Esophagus squamous epithelium (tissue), 5 donors: ENCODE measurements around the gene DHRS4L2. TPM values are rescaled to one million over a fixed set of nuclear protein-coding genes. Genes with fewer than 3 reads are reported as not detected.
"Not testable (repeated sequence)": the region's sequence is repeated elsewhere in the genome, so short reads cannot be mapped to it uniquely, and the experiment has no call there.

ENCODE experiments used
- DNase-seq: peaks from one replicate; lab custom pipeline; 2025; lab: John Stamatoyannopoulos, UW
- H3K27ac ChIP-seq, 4 donors: fragments of 200-600 bp; sonication (generic); one replicate each; pipeline ENCODE4 v1.5.1; 2016 to 2019; ENCODE audit warnings: mild to moderate bottlenecking in 1 of 4
- H3K27me3 ChIP-seq, 4 donors: fragments of 200-600 bp; sonication (generic); 1 replicate in 3 of 4; 2 replicates in 1 of 4; pipeline versions ENCODE4 v1.5.1 to v1.6.0; 2017 to 2021; ENCODE audit warnings: antibody characterized with exemption in 1 of 4
- H3K36me3 ChIP-seq, 3 donors: fragments of 200-600 bp; sonication (generic); one replicate each; pipeline ENCODE4 v1.5.1; 2016 to 2019
- H3K4me1 ChIP-seq, 3 donors: fragments of 200-600 bp; sonication (generic); one replicate each; pipeline ENCODE4 v1.5.1; 2017 to 2019
- H3K4me3 ChIP-seq, 4 donors: fragments of 200-600 bp; sonication (generic); 1 replicate in 3 of 4; 2 replicates in 1 of 4; pipeline ENCODE4 v1.5.1; 2016 to 2019; ENCODE audit warnings: mild to moderate bottlenecking in 2 of 4, moderate library complexity in 1 of 4
- H3K9me3 ChIP-seq, 3 donors: fragments of 200-600 bp; sonication (generic); one replicate each; pipeline ENCODE4 v1.5.1; 2016 to 2019
- POLR2A ChIP-seq, 4 donors: fragments of 450-650 bp; IDR thresholded peaks; one replicate each; pipeline ENCODE4 v1.6.1; 2017; ENCODE audit warnings: antibody characterized with exemption in 4 of 4, mild to moderate bottlenecking in 4 of 4, moderate library complexity in 3 of 4
- WGBS, 2 donors: methylation state at CpG; one replicate each; pipeline ENCODE4 v1.1.5; 2018; 5-methylcytosine and 5-hydroxymethylcytosine counted together
- intact Hi-C: fragments of 100-400 bp; cut with DNase I; formaldehyde crosslinking; loops from one replicate; pipeline ENCODE4 v1.15.0; 2022
- total RNA-seq, 4 donors: library from RNA; depleted of rRNA; stranded (reverse); fragments of >200 nt; gene quantifications; one replicate each; pipeline ENCODE4 v1.1.0, GENCODE V29; 2016
- TF ChIP-seq, protein P1 (sequence below), 6 experiments: fragments of 450-650 bp in 4 of 6; fragments of 200-600 bp in 2 of 6; sonication (generic) in 2 of 6; IDR thresholded peaks; one replicate each; pipeline ENCODE4 v1.5.1; 2016 to 2019; ENCODE audit warnings: antibody characterized with exemption in 6 of 6, mild to moderate bottlenecking in 4 of 6, moderate library complexity in 4 of 6
- donor health status: DM: yes; HTN: yes; CAD: no.

Gene DHRS4L2
- total RNA-seq, 4 donors from 2014 or later = 9.4 to 35.6 (median 27.2) TPM

GRCh38 chr14:24038686-24039085 lies 50.0 kb downstream of the DHRS4L2 start:
- TF ChIP-seq POLR2A (IDR thresholded peaks at IDR 0.05) = no peak
- TF ChIP-seq, protein P1, sequence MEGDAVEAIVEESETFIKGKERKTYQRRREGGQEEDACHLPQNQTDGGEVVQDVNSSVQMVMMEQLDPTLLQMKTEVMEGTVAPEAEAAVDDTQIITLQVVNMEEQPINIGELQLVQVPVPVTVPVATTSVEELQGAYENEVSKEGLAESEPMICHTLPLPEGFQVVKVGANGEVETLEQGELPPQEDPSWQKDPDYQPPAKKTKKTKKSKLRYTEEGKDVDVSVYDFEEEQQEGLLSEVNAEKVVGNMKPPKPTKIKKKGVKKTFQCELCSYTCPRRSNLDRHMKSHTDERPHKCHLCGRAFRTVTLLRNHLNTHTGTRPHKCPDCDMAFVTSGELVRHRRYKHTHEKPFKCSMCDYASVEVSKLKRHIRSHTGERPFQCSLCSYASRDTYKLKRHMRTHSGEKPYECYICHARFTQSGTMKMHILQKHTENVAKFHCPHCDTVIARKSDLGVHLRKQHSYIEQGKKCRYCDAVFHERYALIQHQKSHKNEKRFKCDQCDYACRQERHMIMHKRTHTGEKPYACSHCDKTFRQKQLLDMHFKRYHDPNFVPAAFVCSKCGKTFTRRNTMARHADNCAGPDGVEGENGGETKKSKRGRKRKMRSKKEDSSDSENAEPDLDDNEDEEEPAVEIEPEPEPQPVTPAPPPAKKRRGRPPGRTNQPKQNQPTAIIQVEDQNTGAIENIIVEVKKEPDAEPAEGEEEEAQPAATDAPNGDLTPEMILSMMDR (IDR thresholded peaks at IDR 0.05) = no peak
- no peak overlapping the region for H3K27ac ChIP-seq
- H3K27me3 ChIP-seq = no peaks in the 10 kb centered on the region
- intact Hi-C loops = no loop called here
- H3K9me3 ChIP-seq = no peaks in the 10 kb centered on the region
- H3K4me3 ChIP-seq = no peak overlapping the region
- peaks cover 0 to 47% (median 12%) of the 10 kb centered on the region in 3 donors for H3K4me1 ChIP-seq
- H3K36me3 ChIP-seq = no peaks in the 10 kb centered on the region
- no peak for DNase-seq
- WGBS, 2 donors = 70 to 77% methylated on average over 2 of the region's 2 CpGs

DNA sequence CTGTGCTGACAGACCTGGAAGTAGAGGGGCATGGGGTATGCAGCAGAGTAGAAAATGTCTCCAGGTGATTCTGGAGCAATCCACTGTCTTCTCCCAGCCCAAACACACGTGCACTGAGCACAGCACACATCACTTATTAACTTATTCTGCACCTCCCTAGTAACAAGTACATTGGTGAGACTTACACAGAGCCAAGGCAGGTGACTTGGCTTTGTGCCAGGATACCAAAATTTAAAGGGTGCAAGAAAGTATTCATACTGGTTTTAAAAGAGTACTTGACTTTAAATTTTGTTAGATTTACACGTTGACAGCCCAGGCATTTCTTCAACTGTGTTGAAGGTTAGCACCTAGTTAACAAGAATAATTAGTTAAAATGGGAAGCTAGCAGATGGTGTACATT lies 52.0 kb downstream of the DHRS4L2 start:
- intact Hi-C loops = no loop called here
- no peak overlapping the region for H3K4me3 ChIP-seq
- no peak for DNase-seq
- 30 to 33% methylated on average over 2 of the region's 2 CpGs for WGBS, 2 donors
- no peaks in the 10 kb centered on the region for H3K9me3 ChIP-seq
- no peak for TF ChIP-seq POLR2A (IDR thresholded peaks at IDR 0.05)
- TF ChIP-seq, protein P1 (IDR thresholded peaks at IDR 0.05) = no peak
- H3K27me3 ChIP-seq = no peaks in the 10 kb centered on the region
- H3K27ac ChIP-seq = no peak overlapping the region
- H3K4me1 ChIP-seq = peaks cover 0 to 34% (median 4%) of the 10 kb centered on the region in 3 donors
- H3K36me3 ChIP-seq = no peaks in the 10 kb centered on the region

GRCh38 chr14:24042746-24043145 lies 54.0 kb downstream of the DHRS4L2 start:
- Histone ChIP-seq H3K36me3 (no peaks in the 10 kb centered on the region), H3K27ac (no peak overlapping the region), H3K4me1 (peaks cover 0 to 17% (median 0%) of the 10 kb centered on the region in 3 donors), H3K4me3 (no peak overlapping the region), H3K9me3 (no peaks in the 10 kb centered on the region), H3K27me3 (no peaks in the 10 kb centered on the region)
- no peak for TF ChIP-seq POLR2A (IDR thresholded peaks at IDR 0.05)
- TF ChIP-seq, protein P1 (IDR thresholded peaks at IDR 0.05) = no peak
- no peak for DNase-seq
- intact Hi-C loops = no loop called here
- 18 to 27% methylated on average over 5 of the region's 5 CpGs for WGBS, 2 donors

GRCh38 chr14:24049002-24049401 lies 60.3 kb downstream of the DHRS4L2 start:
- DNase-seq, intact Hi-C loops, H3K36me3 ChIP-seq, H3K27ac ChIP-seq, H3K27me3 ChIP-seq, H3K9me3 ChIP-seq, H3K4me3 ChIP-seq: not testable (repeated sequence)
- peaks cover 11 to 34% (median 15%) of the 10 kb centered on the region in 3 donors for H3K4me1 ChIP-seq
- 67 to 80% methylated on average over 1 of the region's 2 CpGs for WGBS, 2 donors

DNA sequence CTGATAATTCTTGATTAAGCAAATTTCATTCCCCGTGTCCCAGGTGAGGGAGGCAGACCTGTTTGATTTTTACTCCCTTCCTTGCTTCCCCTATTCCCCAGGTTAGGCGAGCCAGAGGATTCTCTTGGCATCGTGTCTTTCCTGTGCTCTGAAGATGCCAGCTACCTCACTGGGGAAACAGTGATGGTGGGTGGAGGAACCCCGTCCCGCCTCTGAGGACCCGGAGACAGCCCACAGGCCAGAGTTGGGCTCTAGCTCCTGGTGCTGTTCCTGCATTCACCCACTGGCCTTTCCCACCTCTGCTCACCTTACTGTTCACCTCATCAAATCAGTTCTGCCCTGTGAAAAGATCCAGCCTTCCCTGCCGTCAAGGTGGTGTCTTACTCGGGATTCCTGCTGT lies 62.0 kb downstream of the DHRS4L2 start:
- intact Hi-C loops, H3K27ac ChIP-seq, DNase-seq, H3K36me3 ChIP-seq, H3K9me3 ChIP-seq, H3K4me3 ChIP-seq: not testable (repeated sequence)
- H3K27me3 ChIP-seq = peaks cover 0 to 16% (median 0%) of the 10 kb centered on the region in 4 donors
- 53 to 70% methylated on average over 5 to 6 of the region's 8 CpGs for WGBS, 2 donors
- peaks cover 11 to 29% (median 15%) of the 10 kb centered on the region in 3 donors for H3K4me1 ChIP-seq

- intact Hi-C loops = no loop called here
- Histone ChIP-seq H3K36me3 (no peaks in the 10 kb centered on the region), H3K4me1 (peaks cover 11 to 29% (median 15%) of the 10 kb centered on the region in 3 donors), H3K4me3 (peak overlapping the region; percentile 50 to 74 (median 62)), H3K27me3 (peaks cover 0 to 17% (median 0%) of the 10 kb centered on the region in 4 donors), H3K27ac (peak overlapping the region; percentile 68 to 85 (median 82)), H3K9me3 (no peaks in the 10 kb centered on the region)
- WGBS, 2 donors = 40 to 47% methylated on average over 6 to 7 of the region's 20 CpGs
- no peak for TF ChIP-seq POLR2A (IDR thresholded peaks at IDR 0.05)
- TF ChIP-seq, protein P1 (IDR thresholded peaks at IDR 0.05) = no peak
- no peak for DNase-seq
Observed at GRCh38 chr14:24051176-24051788, 62.6 kb downstream of the DHRS4L2 start.
